Choroid plexus epithelial cell (primary cell): ENCODE data around the gene MYO9B.
"Not testable (repeated sequence)": the region's sequence is repeated elsewhere in the genome, so short reads cannot be mapped to it uniquely, and the experiment has no call there.

Experiments used
- DNase-seq: peaks from one replicate; pipeline ENCODE4 v3.0.0-alpha.2; 2010; ENCODE audit warnings: low read depth
- H3K4me3 ChIP-seq: 2 replicates; pipeline ENCODE4 v1.5.1; 2011; ENCODE audit warnings: low read depth, mild to moderate bottlenecking, control low read depth, low read length, moderate library complexity
- TF ChIP-seq, protein P1 (sequence below): conservative IDR thresholded peaks from 2 replicates; pipeline ENCODE4 v1.5.1; 2011; ENCODE audit warnings: low read depth, mild to moderate bottlenecking, control low read depth, inconsistent platforms, low read length, moderate library complexity

MYO9B gene

DNA sequence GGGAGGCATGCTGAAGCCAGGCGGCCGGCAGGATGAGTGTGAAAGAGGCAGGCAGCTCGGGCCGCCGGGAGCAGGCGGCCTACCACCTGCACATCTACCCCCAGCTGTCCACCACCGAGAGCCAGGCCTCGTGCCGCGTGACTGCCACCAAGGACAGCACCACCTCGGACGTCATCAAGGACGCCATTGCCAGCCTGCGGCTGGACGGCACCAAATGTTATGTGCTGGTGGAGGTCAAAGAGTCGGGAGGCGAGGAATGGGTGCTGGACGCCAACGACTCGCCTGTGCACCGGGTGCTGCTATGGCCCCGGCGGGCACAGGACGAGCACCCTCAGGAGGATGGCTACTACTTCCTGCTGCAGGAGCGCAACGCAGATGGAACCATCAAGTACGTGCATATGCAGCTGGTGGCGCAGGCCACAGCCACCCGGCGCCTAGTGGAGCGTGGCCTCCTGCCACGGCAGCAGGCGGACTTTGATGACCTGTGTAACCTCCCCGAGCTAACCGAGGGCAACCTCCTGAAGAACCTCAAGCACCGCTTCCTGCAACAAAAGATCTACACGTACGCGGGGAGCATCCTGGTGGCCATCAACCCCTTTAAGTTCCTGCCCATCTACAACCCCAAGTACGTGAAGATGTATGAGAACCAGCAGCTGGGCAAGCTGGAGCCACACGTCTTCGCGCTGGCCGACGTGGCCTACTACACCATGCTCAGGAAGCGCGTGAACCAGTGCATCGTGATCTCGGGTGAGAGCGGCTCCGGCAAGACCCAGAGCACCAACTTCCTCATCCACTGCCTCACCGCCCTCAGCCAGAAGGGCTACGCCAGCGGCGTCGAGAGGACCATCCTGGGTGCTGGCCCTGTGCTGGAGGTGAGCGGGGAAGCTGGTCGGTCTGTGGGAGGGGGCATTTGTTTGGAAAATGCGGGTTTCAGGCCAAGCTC lies 26.4 kb downstream of the MYO9B start:
- DNase-seq: no peak

DNA sequence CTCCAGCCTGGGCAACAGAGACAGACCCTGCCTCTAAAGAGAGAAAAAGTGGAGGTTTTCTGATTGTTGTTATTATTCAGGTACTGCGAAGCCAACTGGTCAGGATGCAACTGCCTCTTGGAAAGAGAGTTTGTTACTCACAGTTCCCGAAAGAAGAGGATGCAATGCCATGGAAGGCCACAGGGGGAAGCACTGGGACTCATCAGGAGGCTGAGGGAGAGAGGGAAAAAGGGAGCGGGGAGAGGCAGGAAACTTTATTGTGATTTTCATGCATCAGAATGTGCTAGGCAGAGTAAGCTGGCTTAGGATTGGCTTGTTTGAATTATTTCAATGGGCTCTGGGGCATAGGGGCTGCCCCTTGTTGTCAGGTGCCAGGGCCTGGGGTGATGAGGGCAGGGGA lies 27.6 kb downstream of the MYO9B start:
- TF ChIP-seq, protein P1, sequence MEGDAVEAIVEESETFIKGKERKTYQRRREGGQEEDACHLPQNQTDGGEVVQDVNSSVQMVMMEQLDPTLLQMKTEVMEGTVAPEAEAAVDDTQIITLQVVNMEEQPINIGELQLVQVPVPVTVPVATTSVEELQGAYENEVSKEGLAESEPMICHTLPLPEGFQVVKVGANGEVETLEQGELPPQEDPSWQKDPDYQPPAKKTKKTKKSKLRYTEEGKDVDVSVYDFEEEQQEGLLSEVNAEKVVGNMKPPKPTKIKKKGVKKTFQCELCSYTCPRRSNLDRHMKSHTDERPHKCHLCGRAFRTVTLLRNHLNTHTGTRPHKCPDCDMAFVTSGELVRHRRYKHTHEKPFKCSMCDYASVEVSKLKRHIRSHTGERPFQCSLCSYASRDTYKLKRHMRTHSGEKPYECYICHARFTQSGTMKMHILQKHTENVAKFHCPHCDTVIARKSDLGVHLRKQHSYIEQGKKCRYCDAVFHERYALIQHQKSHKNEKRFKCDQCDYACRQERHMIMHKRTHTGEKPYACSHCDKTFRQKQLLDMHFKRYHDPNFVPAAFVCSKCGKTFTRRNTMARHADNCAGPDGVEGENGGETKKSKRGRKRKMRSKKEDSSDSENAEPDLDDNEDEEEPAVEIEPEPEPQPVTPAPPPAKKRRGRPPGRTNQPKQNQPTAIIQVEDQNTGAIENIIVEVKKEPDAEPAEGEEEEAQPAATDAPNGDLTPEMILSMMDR: peak; percentile 76
- H3K4me3 ChIP-seq: no peak overlapping the region
- peak; percentile 41 for DNase-seq

More for the DNA sequence above, 26.4 kb downstream of the MYO9B start:
- no peak overlapping the region for H3K4me3 ChIP-seq
- TF ChIP-seq, protein P1: no peak

DNA sequence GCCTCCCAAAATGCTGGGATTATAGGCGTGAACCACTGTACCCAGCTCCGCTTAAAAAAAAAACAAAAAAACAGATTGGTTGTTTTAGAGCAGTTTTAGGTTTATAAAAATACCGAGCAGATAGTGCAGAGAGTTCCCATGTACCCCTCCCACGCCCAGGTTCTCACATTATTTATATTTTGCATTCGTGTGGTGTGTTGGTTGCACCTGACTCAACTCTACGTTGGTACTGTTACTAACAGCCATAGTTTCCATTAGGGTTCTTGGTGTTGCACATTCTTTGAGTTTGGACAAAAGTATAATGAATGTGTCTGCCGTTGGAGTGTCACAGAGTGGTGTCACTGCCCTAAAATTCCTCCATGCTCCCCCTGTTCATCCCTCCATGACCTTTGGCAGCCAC lies 29.1 kb downstream of the MYO9B start:
- no peak for DNase-seq
- no peak overlapping the region for H3K4me3 ChIP-seq
- TF ChIP-seq, protein P1: no peak

DNA sequence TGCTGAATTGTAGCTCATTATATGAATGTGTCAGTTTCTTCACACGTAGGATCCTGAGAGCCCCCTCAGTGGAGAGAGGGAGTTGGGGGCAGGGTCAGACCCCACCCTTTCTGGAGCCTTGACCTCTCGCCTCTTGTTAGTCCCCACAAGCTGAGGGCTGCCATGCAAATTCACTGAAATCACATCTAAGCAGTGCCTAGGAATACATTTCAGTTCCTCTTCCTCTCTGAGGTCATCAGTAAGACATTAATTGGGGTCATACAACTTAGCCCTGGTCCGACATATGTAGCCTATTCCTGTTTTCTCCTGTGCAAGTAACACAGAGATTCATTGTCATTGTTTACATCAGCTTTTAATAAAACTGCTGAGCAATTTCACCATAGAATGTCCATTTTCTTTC lies 30.0 kb downstream of the MYO9B start:
- no peak for DNase-seq

DNA sequence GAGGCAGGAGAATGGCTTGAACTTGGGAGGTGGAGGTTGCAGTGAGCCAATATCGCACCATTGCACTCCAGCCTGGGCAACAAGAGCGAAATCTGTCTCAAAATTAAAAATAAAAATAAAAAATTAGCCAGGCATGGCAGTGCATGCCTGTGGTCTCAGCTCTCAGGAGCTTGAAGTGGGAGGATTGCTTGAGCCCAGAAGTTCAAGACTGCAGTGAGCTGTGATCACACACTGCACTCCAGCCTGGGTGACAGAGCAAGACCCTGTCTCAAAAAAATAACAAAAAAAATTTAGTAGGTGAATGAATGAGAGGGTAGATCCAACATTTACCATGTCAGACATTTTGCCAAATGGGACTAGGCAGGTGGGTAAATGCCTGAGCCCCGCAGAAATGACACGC lies 31.4 kb downstream of the MYO9B start:
- H3K4me3 ChIP-seq, DNase-seq: not testable (repeated sequence)

More for the DNA sequence above, 30.0 kb downstream of the MYO9B start:
- no peak overlapping the region for H3K4me3 ChIP-seq
- TF ChIP-seq, protein P1: no peak

DNA sequence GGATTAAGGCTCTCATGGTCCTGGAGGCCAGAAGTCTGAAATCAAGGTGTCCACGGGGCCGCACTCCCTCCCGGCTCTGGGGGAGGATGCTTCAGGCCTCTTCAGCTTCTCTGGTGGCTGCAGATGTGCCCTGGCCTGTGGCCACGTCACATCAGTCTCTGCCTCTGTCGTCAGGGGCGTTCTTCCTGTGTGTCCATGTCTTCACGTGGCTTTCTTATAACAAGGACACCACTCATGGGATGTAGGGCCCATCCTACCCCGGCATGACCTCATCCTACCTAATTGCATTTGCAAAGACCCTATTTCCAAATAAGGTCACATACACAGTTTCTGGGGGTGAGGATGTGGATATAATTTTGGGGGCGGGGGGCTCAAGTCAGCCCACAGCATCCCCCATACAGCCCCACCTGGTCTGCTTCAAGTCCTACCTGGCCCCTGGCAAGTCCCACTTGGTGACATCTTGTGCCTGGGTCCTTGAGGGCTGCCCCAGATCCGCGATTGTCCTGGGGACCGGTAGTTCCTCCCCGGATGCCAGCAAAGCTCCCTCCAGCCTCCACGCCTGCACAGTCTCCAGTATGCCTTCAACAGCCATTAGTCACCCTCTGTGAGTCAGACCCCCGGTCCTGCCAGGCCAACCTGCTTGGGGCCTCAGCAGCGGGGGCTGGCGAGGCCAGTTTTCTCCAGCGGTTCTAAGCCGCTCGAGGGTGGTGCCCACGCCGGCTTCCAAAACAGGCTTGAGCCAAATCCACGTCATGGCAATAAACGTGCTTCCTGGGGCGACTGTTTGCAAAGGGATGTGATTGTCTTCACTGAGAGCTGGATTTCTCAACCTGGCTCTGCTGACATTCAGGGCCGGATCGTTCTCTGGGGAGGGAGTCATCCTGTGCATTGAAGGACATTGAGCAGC lies 32.2 kb downstream of the MYO9B start:
- peak; percentile 89 for DNase-seq
- no peak overlapping the region for H3K4me3 ChIP-seq
- TF ChIP-seq, protein P1: no peak

DNA sequence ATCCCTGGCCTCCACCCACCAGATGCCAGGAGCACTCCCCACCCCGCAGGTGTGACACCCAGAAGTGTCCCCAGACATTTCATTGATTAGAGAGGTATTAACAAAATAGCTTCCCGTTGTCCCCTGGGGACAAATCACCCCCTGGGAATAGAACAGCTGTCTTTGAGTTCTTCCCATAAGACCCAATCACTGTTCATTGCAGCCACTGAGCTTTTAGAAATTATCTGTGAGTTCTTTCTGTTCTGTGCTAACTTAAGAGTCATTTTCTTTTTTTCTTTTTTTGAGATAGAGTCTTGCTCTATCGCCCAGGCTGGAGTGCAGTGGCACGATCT lies 32.8 kb downstream of the MYO9B start:
- H3K4me3 ChIP-seq: no peak overlapping the region
- DNase-seq: no peak
- TF ChIP-seq, protein P1: no peak
